Subcutaneous adipose tissue (tissue), 4 donors: Measurements from ENCODE around the gene PUM2. TPM values are rescaled to one million over a fixed set of nuclear protein-coding genes. Genes with fewer than 3 reads are reported as not detected.

Experiments used
- total RNA-seq, 4 donors: library from RNA; depleted of rRNA; stranded (reverse); fragments of >200 nt; gene quantifications; one replicate each; pipeline ENCODE4 v1.1.0, GENCODE V29; 2016
- TF ChIP-seq, protein P1 (sequence below): fragments of 450-650 bp; IDR thresholded peaks from one replicate; pipeline ENCODE4 v1.5.1; 2016; ENCODE audit warnings: low read depth, mild to moderate bottlenecking, control low read depth, antibody characterized with exemption, moderate library complexity

The PUM2 gene
- total RNA-seq, 4 donors from 2014 or later = 63.9 to 87.1 (median 78.2) TPM

DNA sequence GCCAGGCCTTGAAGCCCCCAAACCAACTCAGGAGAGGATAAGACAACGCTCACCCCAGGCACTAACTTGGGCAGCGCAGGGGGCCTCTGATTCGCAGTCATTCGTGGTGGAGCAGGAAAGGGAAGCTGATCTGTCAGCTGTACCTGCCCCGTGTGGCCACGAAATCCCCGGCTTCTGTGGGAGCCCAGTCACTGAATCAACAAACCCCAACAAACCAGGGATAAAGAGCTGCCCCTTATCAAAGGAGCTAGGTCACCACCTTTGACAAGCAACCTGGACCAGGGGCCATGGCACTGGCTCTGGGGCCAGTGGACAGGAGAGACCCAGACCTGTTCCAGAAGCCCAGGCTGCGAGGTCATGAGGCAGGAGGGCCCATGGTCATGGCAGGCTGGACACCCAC, 140.2 kb downstream of the PUM2 start:
- TF ChIP-seq, protein P1, sequence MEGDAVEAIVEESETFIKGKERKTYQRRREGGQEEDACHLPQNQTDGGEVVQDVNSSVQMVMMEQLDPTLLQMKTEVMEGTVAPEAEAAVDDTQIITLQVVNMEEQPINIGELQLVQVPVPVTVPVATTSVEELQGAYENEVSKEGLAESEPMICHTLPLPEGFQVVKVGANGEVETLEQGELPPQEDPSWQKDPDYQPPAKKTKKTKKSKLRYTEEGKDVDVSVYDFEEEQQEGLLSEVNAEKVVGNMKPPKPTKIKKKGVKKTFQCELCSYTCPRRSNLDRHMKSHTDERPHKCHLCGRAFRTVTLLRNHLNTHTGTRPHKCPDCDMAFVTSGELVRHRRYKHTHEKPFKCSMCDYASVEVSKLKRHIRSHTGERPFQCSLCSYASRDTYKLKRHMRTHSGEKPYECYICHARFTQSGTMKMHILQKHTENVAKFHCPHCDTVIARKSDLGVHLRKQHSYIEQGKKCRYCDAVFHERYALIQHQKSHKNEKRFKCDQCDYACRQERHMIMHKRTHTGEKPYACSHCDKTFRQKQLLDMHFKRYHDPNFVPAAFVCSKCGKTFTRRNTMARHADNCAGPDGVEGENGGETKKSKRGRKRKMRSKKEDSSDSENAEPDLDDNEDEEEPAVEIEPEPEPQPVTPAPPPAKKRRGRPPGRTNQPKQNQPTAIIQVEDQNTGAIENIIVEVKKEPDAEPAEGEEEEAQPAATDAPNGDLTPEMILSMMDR = no peak

DNA sequence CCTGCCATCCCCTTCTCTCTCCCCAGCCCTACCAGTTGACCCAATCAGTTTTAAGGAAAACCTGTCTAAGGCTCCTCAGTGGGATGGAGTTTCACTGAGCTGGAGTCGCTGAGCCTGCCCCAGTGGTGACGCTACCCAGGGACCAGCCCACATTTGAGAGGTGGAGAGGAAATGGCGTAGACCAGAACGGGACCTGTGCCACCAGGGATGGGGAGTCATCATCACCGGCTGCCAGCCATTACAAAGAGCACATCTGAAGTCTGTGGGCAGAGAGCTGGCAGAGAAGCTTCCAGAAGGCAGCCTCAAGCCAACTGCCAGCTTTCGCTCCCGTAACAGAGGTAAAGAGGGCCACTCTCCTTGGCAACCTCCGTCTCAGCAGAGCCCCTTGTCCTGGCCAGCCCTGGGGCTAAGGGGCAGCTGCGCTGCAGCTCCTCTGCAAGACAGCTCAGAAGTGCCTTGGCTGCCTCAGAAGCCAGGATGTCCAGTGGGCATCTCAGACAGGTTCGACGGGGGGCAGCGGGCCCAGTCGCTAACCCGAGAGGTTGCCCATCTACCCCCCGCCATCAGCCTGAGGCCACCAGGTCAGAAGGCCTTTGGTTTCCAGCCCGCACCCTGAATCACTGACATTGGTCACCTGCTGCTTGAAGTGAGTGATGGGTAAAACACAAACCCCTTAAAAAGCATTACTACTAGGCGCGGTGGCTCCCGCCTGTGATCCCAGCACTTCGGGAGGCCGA, 141.1 kb downstream of the PUM2 start:
- TF ChIP-seq, protein P1 = no peak

DNA sequence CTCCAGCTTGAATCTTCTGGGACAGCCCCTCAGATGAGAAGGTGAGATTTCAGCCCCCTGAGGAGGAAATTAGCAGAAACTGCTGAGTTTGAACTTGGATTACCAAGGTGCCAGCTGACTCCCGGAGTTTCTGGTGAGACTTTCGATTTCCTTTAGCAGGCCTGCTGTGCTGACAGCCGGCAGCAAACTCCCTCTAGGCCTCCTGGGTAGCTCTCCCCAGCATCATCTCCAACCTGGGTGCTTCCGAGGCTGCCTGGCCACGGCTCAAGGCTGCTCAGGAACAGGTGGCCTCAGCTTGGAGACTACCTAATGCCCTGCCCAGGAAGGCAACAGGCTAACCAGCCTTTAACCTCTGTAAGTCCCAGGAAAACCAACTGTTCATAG, 142.2 kb downstream of the PUM2 start:
- TF ChIP-seq, protein P1 = no peak

DNA sequence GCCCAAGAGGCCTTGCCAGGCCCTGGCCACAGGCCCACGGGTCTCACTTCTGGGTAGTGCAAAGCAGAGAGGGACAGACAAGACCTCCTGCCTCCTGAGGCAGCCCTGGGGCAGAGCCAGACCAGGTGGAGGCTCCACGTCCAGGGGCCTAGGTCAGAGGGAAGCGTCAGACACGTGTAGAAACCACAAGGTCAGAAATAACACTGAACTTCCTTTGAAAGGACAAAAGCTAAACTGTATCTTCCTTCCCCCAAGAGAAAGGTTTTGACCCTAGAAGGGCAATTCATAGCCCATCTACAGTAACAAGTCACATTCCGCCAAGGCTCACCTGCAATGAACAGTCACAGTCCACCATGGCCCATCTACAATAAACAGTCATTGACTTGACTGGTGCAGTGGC, 143.6 kb downstream of the PUM2 start:
- TF ChIP-seq, protein P1 = no peak

DNA sequence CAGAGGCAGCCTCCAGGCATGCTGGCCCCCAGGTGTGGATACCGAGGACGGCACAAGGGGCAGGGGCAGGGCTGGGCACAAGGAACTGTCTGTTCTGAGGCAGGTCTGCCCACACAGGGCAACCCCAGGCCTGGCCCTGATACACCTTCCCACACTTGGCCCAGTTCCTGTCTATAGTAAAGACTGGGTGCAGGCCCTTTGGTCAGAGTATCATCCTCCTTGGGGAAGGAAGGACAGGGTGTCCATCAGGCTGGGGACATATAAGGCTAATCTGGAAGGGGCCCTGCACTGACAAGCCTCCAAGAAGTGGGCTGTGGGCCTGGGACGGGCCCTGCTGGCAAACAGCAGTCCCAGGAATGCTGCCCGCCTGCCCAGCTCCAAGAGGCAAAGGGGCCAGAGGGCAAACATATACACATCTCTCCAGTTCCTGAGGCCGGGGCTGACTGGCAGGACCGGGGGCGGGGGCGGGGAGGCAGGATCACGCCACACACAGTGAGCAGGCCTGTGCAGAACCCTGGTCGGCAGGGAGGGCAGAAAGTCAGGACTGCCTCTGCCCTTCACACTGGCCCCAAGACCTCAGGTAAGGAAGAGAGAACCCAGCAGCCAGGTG, 144.6 kb downstream of the PUM2 start:
- TF ChIP-seq, protein P1 = no peak

DNA sequence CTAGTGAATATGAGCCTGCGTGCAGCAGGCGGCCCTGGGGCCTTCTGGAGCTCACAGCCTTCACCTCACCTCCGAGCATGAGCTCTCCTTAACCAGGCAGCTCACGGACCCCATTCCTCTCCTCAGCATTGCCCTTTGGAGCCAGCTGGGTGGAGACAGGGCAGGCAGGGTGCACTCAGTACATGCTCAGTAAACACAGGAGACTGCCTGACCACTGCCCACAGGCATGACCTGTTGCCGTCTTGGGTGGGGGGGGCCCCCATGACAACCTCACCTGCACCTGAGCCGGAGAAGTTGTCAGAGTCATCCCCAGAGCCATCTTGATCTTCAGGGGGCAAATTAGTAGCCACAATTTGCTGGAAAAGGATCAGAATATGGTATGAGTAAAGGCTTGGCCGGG, 145.6 kb downstream of the PUM2 start:
- TF ChIP-seq, protein P1 = no peak

DNA sequence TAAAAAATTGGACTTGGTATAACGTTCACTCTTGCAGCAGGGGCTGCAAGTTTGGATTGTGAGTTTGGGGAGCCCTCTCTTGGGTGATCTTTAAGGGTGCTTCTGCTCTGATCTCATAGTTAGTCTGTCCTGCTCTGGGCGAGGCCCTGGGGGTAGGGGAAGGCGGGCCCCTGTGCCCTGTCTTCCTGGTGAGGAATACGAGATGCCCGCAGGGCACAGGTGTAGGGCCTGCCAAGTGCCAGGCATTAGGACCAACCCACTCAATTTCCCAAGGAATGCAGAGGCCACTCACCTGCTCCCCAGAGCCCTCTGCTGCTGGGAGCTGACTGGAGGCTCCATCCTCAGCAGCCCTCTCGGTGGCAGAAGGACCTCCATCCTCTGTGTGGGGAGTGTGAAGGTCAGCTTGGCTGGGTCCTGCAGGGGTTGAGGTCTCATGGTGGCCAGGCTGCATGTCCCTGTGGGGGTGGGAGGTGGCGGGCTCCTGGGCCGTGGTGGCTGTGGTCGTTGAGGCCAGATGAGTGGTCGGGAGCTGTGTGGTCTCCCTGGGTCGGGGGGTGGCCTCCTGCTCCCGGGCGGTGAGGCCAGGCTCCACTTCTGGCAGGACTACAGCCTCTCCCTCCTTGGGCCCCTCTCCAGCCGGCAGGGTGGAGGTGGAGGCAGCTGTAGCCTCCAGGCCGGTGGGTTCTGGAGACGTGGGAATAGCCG, 147.0 kb downstream of the PUM2 start:
- TF ChIP-seq, protein P1 = no peak
